Keratinocyte (primary cell): ENCODE results near the gene DIRAS1. TPM values are rescaled to one million over a fixed set of nuclear protein-coding genes. Genes with fewer than 3 reads are reported as not detected.

Source experiments
- DNase-seq: peaks from one replicate; pipeline ENCODE4 v3.0.0-alpha.2; 2011; ENCODE audit warnings: low read depth, missing footprints, low spot score
- FAIRE-seq: peaks from 2 replicates; lab custom pipeline; 2011; peaks lifted over from hg19 to GRCh38; lab: Jason Lieb, UNC
- H2AFZ ChIP-seq: 2 replicates; pipeline ENCODE4 v1.6.0; 2012; ENCODE audit warnings: low read length, control low read depth, inconsistent platforms; ENCODE audit not compliant: control insufficient read depth
- H3K27ac ChIP-seq: 2 replicates; pipeline ENCODE4 v1.5.1; 2011; ENCODE audit warnings: low read length; ENCODE audit not compliant: control insufficient read depth, insufficient read depth
- H3K27me3 ChIP-seq: 3 replicates; pipeline ENCODE4 v1.6.0; 2011; ENCODE audit warnings: low read length; ENCODE audit not compliant: control insufficient read depth, insufficient read depth; ENCODE audit errors: extremely low read depth
- H3K36me3 ChIP-seq, 2 experiments: 2 replicates in 1 of 2; 3 replicates in 1 of 2; pipeline ENCODE4 v1.5.1; 2011; ENCODE audit warnings: low read length in 2 of 2, mild to moderate bottlenecking in 1 of 2; ENCODE audit not compliant: control insufficient read depth in 2 of 2, insufficient read depth in 2 of 2; ENCODE audit errors: extremely low read depth in 1 of 2
- H3K4me1 ChIP-seq: 3 replicates; pipeline ENCODE4 v1.5.1; 2011; ENCODE audit warnings: low read length; ENCODE audit not compliant: control insufficient read depth, insufficient read depth; ENCODE audit errors: extremely low read depth
- H3K4me2 ChIP-seq: 3 replicates; pipeline ENCODE4 v1.6.0; 2011; ENCODE audit warnings: low read depth, low read length; ENCODE audit not compliant: control insufficient read depth, insufficient read depth; ENCODE audit errors: extremely low read depth
- H3K4me3 ChIP-seq, 3 experiments: fragments of 200-600 bp in 1 of 3; sonication (generic) in 1 of 3; 2 replicates in 2 of 3; 3 replicates in 1 of 3; pipeline ENCODE4 v1.5.1; 2011 to 2016; ENCODE audit warnings: low read length in 3 of 3, mild to moderate bottlenecking in 3 of 3, control low read depth in 2 of 3, inconsistent platforms in 1 of 3, low read depth in 1 of 3, mixed read lengths in 1 of 3, mixed run types in 1 of 3, moderate library complexity in 1 of 3; ENCODE audit not compliant: control insufficient read depth in 2 of 3, insufficient read depth in 2 of 3; ENCODE audit errors: extremely low read depth in 1 of 3
- H3K79me2 ChIP-seq: 2 replicates; pipeline ENCODE4 v1.6.0; 2012; ENCODE audit warnings: low read length; ENCODE audit not compliant: control insufficient read depth, insufficient read depth
- H3K9ac ChIP-seq: 3 replicates; pipeline ENCODE4 v1.6.0; 2011; ENCODE audit warnings: low read length; ENCODE audit not compliant: control insufficient read depth, insufficient read depth; ENCODE audit errors: extremely low read depth
- H3K9me1 ChIP-seq: 3 replicates; pipeline ENCODE4 v1.6.0; 2011; ENCODE audit warnings: low read length; ENCODE audit not compliant: control insufficient read depth, insufficient read depth; ENCODE audit errors: extremely low read depth
- H3K9me3 ChIP-seq: 2 replicates; pipeline ENCODE4 v1.5.1; 2012; ENCODE audit warnings: low read depth, low read length; ENCODE audit not compliant: control insufficient read depth
- H4K20me1 ChIP-seq: 3 replicates; pipeline ENCODE4 v1.6.0; 2011; ENCODE audit warnings: low read length; ENCODE audit not compliant: control insufficient read depth, insufficient read depth; ENCODE audit errors: extremely low read depth
- CTCF ChIP-seq, 3 experiments: IDR thresholded peaks in 1 of 3; conservative IDR thresholded peaks in 1 of 3; optimal IDR thresholded peaks in 1 of 3; 2 replicates in 2 of 3; 3 replicates in 1 of 3; pipeline versions ENCODE3 to v1.5.1; 2011; ENCODE audit warnings: low read length in 3 of 3, mild to moderate bottlenecking in 3 of 3, moderate library complexity in 2 of 3, control low read depth in 1 of 3, inconsistent platforms in 1 of 3; ENCODE audit not compliant: insufficient read depth in 2 of 3; ENCODE audit errors: extremely low read depth in 1 of 3
- EZH2 ChIP-seq: IDR thresholded peaks from one replicate; pipeline ENCODE4 v1.6.1; 2012; ENCODE audit warnings: inconsistent platforms, mild to moderate bottlenecking, low read length, moderate library complexity
- dilution Hi-C: fragments of 300-500 bp; cut with MboI; formaldehyde crosslinking; loops from one replicate; pipeline ENCODE4 v1.7.0; 2020; ENCODE audit warnings: low sequenced_read_pairs; ENCODE audit not compliant: extremely low pct_ligation_motif_present
- polyA plus RNA-seq, 5 experiments: library from polyadenylated mRNA; depleted of rRNA in 3 of 5; stranded (reverse) in 3 of 5; stranded (forward) in 1 of 5; unstranded in 1 of 5; fragments of >200 nt; gene quantifications; 1 replicate in 1 of 5; 2 replicates in 3 of 5; 3 replicates in 1 of 5; pipeline versions ENCODE4 v1.2.1 to v1.2.3, GENCODE V29; 2011 to 2012; ENCODE audit warnings: missing spikeins in 2 of 5, low read depth in 1 of 5, low replicate concordance in 1 of 5

Gene DIRAS1
- polyA plus RNA-seq, 1 donor (not counting 4 experiments of a cell fraction or from before 2014, with no cell fraction given): 0.10 TPM

- no peak overlapping the region for H3K4me3 ChIP-seq
- no peak overlapping the region for H3K27ac ChIP-seq
- H3K9ac ChIP-seq: peak overlapping the region; percentile 15
- H3K9me1 ChIP-seq: no peaks in the 10 kb centered on the region
- H3K4me1 ChIP-seq: peaks cover 8% of the 10 kb centered on the region
- no peaks in the 10 kb centered on the region for H3K27me3 ChIP-seq
- peak overlapping the region; percentile 32 for H3K4me2 ChIP-seq
- DNase-seq (no peak), FAIRE-seq (no peak)
- TF ChIP-seq CTCF (optimal IDR thresholded peaks at IDR 0.05 in 1 of 3, IDR thresholded peaks at IDR 0.05 in 1 of 3, conservative IDR thresholded peaks at IDR 0.05 in 1 of 3; ENCODE audit: extremely low read depth in 1 of 3, insufficient read depth in 2 of 3, low read length in 3 of 3): no peak
- no peak for TF ChIP-seq EZH2
- no peaks in the 10 kb centered on the region for H3K9me3 ChIP-seq
- dilution Hi-C loops: no loop called here
- no peak overlapping the region for H2AFZ ChIP-seq
- H3K36me3 ChIP-seq: peaks cover 11 to 13% of the 10 kb centered on the region in 2 experiments
- peaks cover 5% of the 10 kb centered on the region for H3K79me2 ChIP-seq
- no peaks in the 10 kb centered on the region for H4K20me1 ChIP-seq
These were observed 12.9 kb upstream of the DIRAS1 start for GRCh38 chr19:2733930-2734588.

DNA sequence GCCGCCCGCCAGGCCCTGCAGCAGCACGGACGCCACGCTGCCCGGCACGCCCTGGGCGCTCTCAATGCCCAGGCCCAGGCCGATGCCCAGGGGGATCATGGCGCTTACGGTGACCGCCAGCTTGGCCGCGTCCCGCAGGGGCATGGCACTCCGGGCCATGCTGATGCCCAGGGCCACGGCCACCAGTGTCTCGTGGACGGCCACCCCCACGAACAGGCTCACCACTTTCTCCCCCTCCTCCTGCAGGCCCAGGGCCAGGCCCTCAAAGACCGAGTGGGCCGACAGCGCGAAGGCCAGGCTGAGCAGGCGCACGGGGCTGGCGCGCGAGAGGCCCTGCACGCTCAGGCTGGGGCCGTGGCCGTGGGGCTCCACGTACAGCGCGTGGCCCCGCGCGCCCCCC lies 11.7 kb upstream of the DIRAS1 start:
- Histone ChIP-seq H3K79me2 (no peaks in the 10 kb centered on the region), H3K27me3 (no peaks in the 10 kb centered on the region), H3K9me1 (no peaks in the 10 kb centered on the region), H3K36me3 (peaks cover 11 to 13% of the 10 kb centered on the region in 2 experiments), H3K4me3 (no peak overlapping the region), H3K9me3 (no peaks in the 10 kb centered on the region), H3K4me1 (peaks cover 8% of the 10 kb centered on the region), H3K4me2 (no peak overlapping the region), H2AFZ (no peak overlapping the region), H3K9ac (no peak overlapping the region), H4K20me1 (peaks cover 1% of the 10 kb centered on the region), H3K27ac (no peak overlapping the region)
- DNase-seq: no peak
- FAIRE-seq: no peak
- TF ChIP-seq EZH2 (no peak), CTCF (optimal IDR thresholded peaks at IDR 0.05 in 1 of 3, IDR thresholded peaks at IDR 0.05 in 1 of 3, conservative IDR thresholded peaks at IDR 0.05 in 1 of 3; ENCODE audit: extremely low read depth in 1 of 3, insufficient read depth in 2 of 3, low read length in 3 of 3) (no peak)
- dilution Hi-C loops: no loop called here
